NCI-H187 (cell line): ENCODE results near the gene COQ9.

Source experiments
- DNase-seq, 2 experiments: peaks; one replicate each; lab custom pipeline; 2025; lab: John Stamatoyannopoulos, UW

Gene COQ9

DNA sequence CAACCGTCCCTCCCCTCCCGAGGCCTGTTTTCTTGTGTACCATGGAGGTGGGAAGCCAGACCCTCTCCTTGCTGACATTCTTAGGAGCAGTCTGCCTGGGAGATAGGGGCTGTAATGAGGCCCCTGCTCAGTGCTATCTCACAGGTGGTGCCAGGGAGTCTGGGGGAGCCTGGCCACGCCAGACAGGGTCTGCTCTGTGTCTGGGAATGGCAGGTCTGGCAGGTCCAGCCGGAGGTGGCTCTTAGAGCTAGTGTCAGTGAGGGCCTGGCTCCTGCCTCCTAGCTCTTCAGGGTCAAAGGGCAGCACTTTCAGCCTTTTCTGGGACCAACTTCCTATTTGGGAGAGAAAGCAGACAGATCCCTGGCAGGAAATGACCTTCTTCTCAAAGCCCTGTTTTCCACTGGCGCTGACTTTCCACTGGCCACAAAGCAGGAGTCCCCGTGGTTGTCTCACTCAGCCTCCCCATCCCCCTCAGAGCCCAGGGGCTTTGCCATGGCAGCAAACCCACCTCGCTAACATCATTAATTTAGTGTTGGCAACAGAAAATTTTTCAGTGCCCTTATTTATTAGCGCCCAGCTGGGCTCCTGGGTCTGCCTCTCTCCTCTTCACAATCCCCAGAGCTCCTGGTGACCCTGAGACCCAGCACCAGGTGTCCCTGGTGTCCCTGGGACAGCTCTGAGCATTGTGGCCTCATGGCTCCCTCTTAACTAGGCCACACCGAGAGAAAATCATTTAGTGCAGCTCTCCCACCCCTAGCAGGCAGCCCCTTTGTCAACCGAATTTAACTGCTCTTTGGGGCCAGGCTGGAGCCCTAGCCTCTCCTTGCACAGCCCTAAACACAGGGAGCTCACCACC lies 63.0 kb downstream of the COQ9 start:
- DNase-seq = no peak
